Loucy (cell line): Measurements from ENCODE around the gene DOK6.

Experiments
- H2AFZ ChIP-seq: fragments of 200-600 bp; sonication (generic); 2 replicates; pipeline ENCODE4 v1.6.0; 2016; ENCODE audit warnings: antibody characterized with exemption, mild to moderate bottlenecking, low read length, moderate library complexity
- H3F3A ChIP-seq: fragments of 200-600 bp; 2 replicates; pipeline ENCODE4 v1.6.0; 2016; ENCODE audit warnings: antibody characterized with exemption, low read depth, mild to moderate bottlenecking
- H3K27me3 ChIP-seq: fragments of 200-600 bp; sonication (generic); 2 replicates; pipeline ENCODE4 v1.6.1; 2014; ENCODE audit warnings: low read length, mild to moderate bottlenecking; ENCODE audit not compliant: insufficient read depth, poor library complexity, severe bottlenecking
- H3K36me3 ChIP-seq: fragments of 200-600 bp; sonication (generic); 2 replicates; pipeline ENCODE4 v1.6.1; 2016; ENCODE audit warnings: low read length; ENCODE audit not compliant: insufficient read depth
- H3K4me1 ChIP-seq: fragments of 200-600 bp; sonication (generic); 2 replicates; pipeline ENCODE4 v1.5.1; 2014; ENCODE audit warnings: low read length, mild to moderate bottlenecking; ENCODE audit not compliant: insufficient read depth, poor library complexity, severe bottlenecking
- H3K4me2 ChIP-seq: fragments of 200-600 bp; sonication (generic); 2 replicates; pipeline ENCODE4 v1.6.0; 2014; ENCODE audit warnings: antibody characterized with exemption, low read length, low read depth, mild to moderate bottlenecking; ENCODE audit not compliant: poor library complexity, severe bottlenecking
- H3K4me3 ChIP-seq: fragments of 200-600 bp; sonication (generic); 2 replicates; pipeline ENCODE4 v1.5.1; 2014; ENCODE audit warnings: low read length, mild to moderate bottlenecking, mixed read lengths; ENCODE audit not compliant: poor library complexity, severe bottlenecking
- H3K79me2 ChIP-seq: fragments of 200-600 bp; sonication (generic); 2 replicates; pipeline ENCODE4 v1.6.1; 2014; ENCODE audit warnings: low read length; ENCODE audit not compliant: insufficient read depth
- H3K9ac ChIP-seq: fragments of 200-600 bp; sonication (generic); 2 replicates; pipeline ENCODE4 v1.6.0; 2014; ENCODE audit warnings: mild to moderate bottlenecking, low read depth, low read length, moderate library complexity; ENCODE audit not compliant: poor library complexity, severe bottlenecking
- H3K9me2 ChIP-seq: fragments of 200-600 bp; sonication (generic); replicated peaks from 2 replicates; pipeline ENCODE4 v1.6.1; 2016; ENCODE audit warnings: low read depth, low read length, mixed read lengths
- H3K9me3 ChIP-seq: fragments of 200-600 bp; sonication (generic); 2 replicates; pipeline ENCODE4 v1.6.1; 2014; ENCODE audit warnings: mild to moderate bottlenecking, antibody characterized with exemption, low read length, low read depth; ENCODE audit not compliant: insufficient read depth
- H4K20me1 ChIP-seq: fragments of 200-600 bp; sonication (generic); 2 replicates; pipeline ENCODE4 v1.6.0; 2014; ENCODE audit warnings: antibody characterized with exemption, low read length, mild to moderate bottlenecking; ENCODE audit not compliant: insufficient read depth, poor library complexity, severe bottlenecking
- CTCF ChIP-seq: fragments of 200-600 bp; sonication (generic); conservative IDR thresholded peaks from 2 replicates; pipeline ENCODE4 v1.5.1; 2014; ENCODE audit warnings: mild to moderate bottlenecking, antibody characterized with exemption, low read length
- EZH2phosphoT487 ChIP-seq: fragments of 200-600 bp; IDR thresholded peaks from 2 replicates; pipeline ENCODE4 v1.6.1; 2018; ENCODE audit warnings: antibody characterized with exemption, mild to moderate bottlenecking, moderate library complexity, borderline replicate concordance

The DOK6 gene

GRCh38 chr18:69697069-69697468 is 296.4 kb downstream of the DOK6 start:
- H4K20me1 ChIP-seq = no peaks in the 10 kb centered on the region
- no peaks in the 10 kb centered on the region for H3K36me3 ChIP-seq
- H3K4me2 ChIP-seq = no peak overlapping the region
- TF ChIP-seq CTCF = no peak
- no peak for TF ChIP-seq EZH2phosphoT487
- no peak overlapping the region for H3K9ac ChIP-seq
- no peaks in the 10 kb centered on the region for H3K27me3 ChIP-seq
- no peaks in the 10 kb centered on the region for H3K9me3 ChIP-seq
- H2AFZ ChIP-seq = no peak overlapping the region
- no peaks in the 10 kb centered on the region for H3K4me1 ChIP-seq
- H3K4me3 ChIP-seq = no peak overlapping the region
- H3K79me2 ChIP-seq = no peaks in the 10 kb centered on the region
- no peaks in the 10 kb centered on the region for H3K9me2 ChIP-seq
- no peaks in the 10 kb centered on the region for H3F3A ChIP-seq

- Histone ChIP-seq H4K20me1 (no peaks in the 10 kb centered on the region), H3K4me1 (no peaks in the 10 kb centered on the region), H3K4me3 (no peak overlapping the region), H3K79me2 (no peaks in the 10 kb centered on the region), H3K27me3 (no peaks in the 10 kb centered on the region), H3K9me3 (no peaks in the 10 kb centered on the region), H3K36me3 (no peaks in the 10 kb centered on the region), H3K9me2 (no peaks in the 10 kb centered on the region), H3K9ac (no peak overlapping the region), H3F3A (no peaks in the 10 kb centered on the region), H2AFZ (no peak overlapping the region), H3K4me2 (no peak overlapping the region)
- TF ChIP-seq EZH2phosphoT487 = no peak
- no peak for TF ChIP-seq CTCF
These were observed 297.0 kb downstream of the DOK6 start for GRCh38 chr18:69697689-69698088.

GRCh38 chr18:69701305-69701704 is 300.6 kb downstream of the DOK6 start:
- H3K9ac ChIP-seq = no peak overlapping the region
- H3F3A ChIP-seq = no peaks in the 10 kb centered on the region
- H4K20me1 ChIP-seq = no peaks in the 10 kb centered on the region
- no peaks in the 10 kb centered on the region for H3K36me3 ChIP-seq
- H3K9me3 ChIP-seq = no peaks in the 10 kb centered on the region
- no peak overlapping the region for H3K4me2 ChIP-seq
- no peak overlapping the region for H3K4me3 ChIP-seq
- no peaks in the 10 kb centered on the region for H3K9me2 ChIP-seq
- no peaks in the 10 kb centered on the region for H3K4me1 ChIP-seq
- no peaks in the 10 kb centered on the region for H3K79me2 ChIP-seq
- no peak for TF ChIP-seq EZH2phosphoT487
- no peak for TF ChIP-seq CTCF
- no peak overlapping the region for H2AFZ ChIP-seq
- H3K27me3 ChIP-seq = no peaks in the 10 kb centered on the region
